WI38 (cell line): ENCODE results near the gene PARN.
"Not testable (repeated sequence)": the region's sequence is repeated elsewhere in the genome, so short reads cannot be mapped to it uniquely, and the experiment has no call there.

ENCODE experiments used
- H3K4me3 ChIP-seq: 2 replicates; pipeline ENCODE4 v1.5.1; 2011; ENCODE audit warnings: low read depth, mild to moderate bottlenecking, control low read depth, low read length
- CTCF ChIP-seq: IDR thresholded peaks from 2 replicates; pipeline ENCODE4 v1.5.1; 2012; ENCODE audit warnings: low read depth, mild to moderate bottlenecking, control low read depth, low read length

PARN gene

GRCh38 chr16:14427371-14427948, 202.6 kb downstream of the PARN start:
- H3K4me3 ChIP-seq = no peak overlapping the region
- no peak for TF ChIP-seq CTCF

- H3K4me3 ChIP-seq = no peak overlapping the region
- no peak for TF ChIP-seq CTCF
Measured at GRCh38 chr16:14424595-14424994, 205.5 kb downstream of the PARN start.

- no peak overlapping the region for H3K4me3 ChIP-seq
- no peak for TF ChIP-seq CTCF
Measured at GRCh38 chr16:14423344-14423743, 206.7 kb downstream of the PARN start.

- H3K4me3 ChIP-seq = no peak overlapping the region
- TF ChIP-seq CTCF = no peak
Measured at GRCh38 chr16:14420721-14421488, 209.2 kb downstream of the PARN start.

- not testable (repeated sequence) for H3K4me3 ChIP-seq
Measured at GRCh38 chr16:14420243-14420642, 209.8 kb downstream of the PARN start.

- no peak overlapping the region for H3K4me3 ChIP-seq
- no peak for TF ChIP-seq CTCF
Measured at GRCh38 chr16:14419817-14420216, 210.2 kb downstream of the PARN start.

- no peak for TF ChIP-seq CTCF
- H3K4me3 ChIP-seq = no peak overlapping the region
Measured at GRCh38 chr16:14418795-14419225, 211.2 kb downstream of the PARN start.
